ENCODE results near the gene STOX2. TPM values are rescaled to one million over a fixed set of nuclear protein-coding genes. Genes with fewer than 3 reads are reported as not detected.
A peak's percentile ranks its signal among the peaks of the same experiment; 100 is the strongest.

STOX2 gene
- total and polyA plus RNA-seq, 9 donors = 2.2 to 16.4 (median 6.4) TPM

- peaks cover 8% of the 10 kb centered on the region for H3K4me1 ChIP-seq (ENCODE audit: insufficient read depth)
- H3K4me3 ChIP-seq = no peak overlapping the region
- TF ChIP-seq CTCF (IDR thresholded peaks at IDR 0.05) = no peak
- TF ChIP-seq EP300 (IDR thresholded peaks at IDR 0.05) = no peak
- no peak for TF ChIP-seq POLR2A (IDR thresholded peaks at IDR 0.05)
- H3K9me3 ChIP-seq = no peaks in the 10 kb centered on the region
- no peaks in the 10 kb centered on the region for H3K27me3 ChIP-seq
- WGBS, 3 donors = 38 to 59% (median 41%) methylated on average over 12 of the region's 12 CpGs
- intact Hi-C loops (cut with DNase I) = no loop called here
- H3K27ac ChIP-seq = peak overlapping the region in 1 of 2 donors; percentile 41
- peak; percentile 51 to 69 (median 67) for DNase-seq
- no peaks in the 10 kb centered on the region for H3K36me3 ChIP-seq
These were observed 14.0 kb downstream of the STOX2 start for GRCh38 chr4:183919141-183919540.

- intact Hi-C loops (cut with DNase I) = no loop called here
- TF ChIP-seq CTCF (IDR thresholded peaks at IDR 0.05) (no peak), EP300 (IDR thresholded peaks at IDR 0.05) (no peak), POLR2A (IDR thresholded peaks at IDR 0.05) (no peak)
These were observed 15.4 kb downstream of the STOX2 start for GRCh38 chr4:183920512-183920911.

GRCh38 chr4:183921335-183921734, 16.2 kb downstream of the STOX2 start:
- WGBS, 3 donors = 92 to 95% (median 93%) methylated on average over 2 of the region's 2 CpGs
- Histone ChIP-seq H3K4me3 (no peak overlapping the region), H3K4me1 (ENCODE audit: insufficient read depth) (peaks cover 8% of the 10 kb centered on the region), H3K27ac (no peak overlapping the region), H3K36me3 (no peaks in the 10 kb centered on the region), H3K9me3 (no peaks in the 10 kb centered on the region), H3K27me3 (no peaks in the 10 kb centered on the region)
- intact Hi-C loops (cut with DNase I) = no loop called here
- no peak for TF ChIP-seq EP300 (IDR thresholded peaks at IDR 0.05)
- TF ChIP-seq CTCF (IDR thresholded peaks at IDR 0.05) = no peak
- TF ChIP-seq POLR2A (IDR thresholded peaks at IDR 0.05) = no peak
- DNase-seq = no peak

More at GRCh38 chr4:183920512-183920911, 15.4 kb downstream of the STOX2 start:
- H3K27me3 ChIP-seq = no peaks in the 10 kb centered on the region
- H3K36me3 ChIP-seq = no peaks in the 10 kb centered on the region
- peaks cover 8% of the 10 kb centered on the region for H3K4me1 ChIP-seq (ENCODE audit: insufficient read depth)
- no peaks in the 10 kb centered on the region for H3K9me3 ChIP-seq
- H3K27ac ChIP-seq = no peak overlapping the region
- 35 to 40% (median 38%) methylated on average over 3 of the region's 3 CpGs for WGBS, 3 donors
- no peak overlapping the region for H3K4me3 ChIP-seq
- DNase-seq = no peak

- DNase-seq = no peak
- H3K4me1 ChIP-seq (ENCODE audit: insufficient read depth) = peaks cover 2% of the 10 kb centered on the region
- TF ChIP-seq POLR2A (IDR thresholded peaks at IDR 0.05) = no peak
- no peak for TF ChIP-seq EP300 (IDR thresholded peaks at IDR 0.05)
- no peak for TF ChIP-seq CTCF (IDR thresholded peaks at IDR 0.05)
- intact Hi-C loops (cut with DNase I) = no loop called here
- 95 to 96% (median 96%) methylated on average over 12 of the region's 12 CpGs for WGBS, 3 donors
- no peaks in the 10 kb centered on the region for H3K27me3 ChIP-seq
- H3K36me3 ChIP-seq = no peaks in the 10 kb centered on the region
- H3K4me3 ChIP-seq = no peak overlapping the region
- no peaks in the 10 kb centered on the region for H3K9me3 ChIP-seq
- no peak overlapping the region for H3K27ac ChIP-seq
These were observed 19.4 kb downstream of the STOX2 start for GRCh38 chr4:183924362-183925044.
